Measurements from ENCODE around the gene C6orf52.

GRCh38 chr6:10720265-10720959 lies 26.0 kb upstream of the C6orf52 start:
- TF ChIP-seq HCFC1 (IDR thresholded peaks at IDR 0.05; ENCODE audit: low read depth, low read length) = no peak
- no peak for TF ChIP-seq FOXK2 (conservative IDR thresholded peaks at IDR 0.05 in 1 of 2, IDR thresholded peaks at IDR 0.05 in 1 of 2; ENCODE audit: low read depth in 2 of 2)
- no peak for TF ChIP-seq CTCF (IDR thresholded peaks at IDR 0.05 in 2 of 3, conservative IDR thresholded peaks at IDR 0.05 in 1 of 3; ENCODE audit: insufficient read depth in 2 of 3, low read depth in 1 of 3, low read length in 3 of 3)
- no peak for TF ChIP-seq YY1 (IDR thresholded peaks at IDR 0.05; ENCODE audit: borderline replicate concordance in 1 of 3, control insufficient read depth in 1 of 3, extremely low read depth in 1 of 3, insufficient read depth in 3 of 3, insufficient read length in 1 of 3, insufficient replicate concordance in 2 of 3, low read depth in 1 of 3, low read length in 2 of 3)
- no peak for TF ChIP-seq NR2C2 (CRISPR knock-in tag; IDR thresholded peaks at IDR 0.05)
- no peak for TF ChIP-seq NR2C2 (tag; IDR thresholded peaks at IDR 0.05)
- TF ChIP-seq SRSF9 (IDR thresholded peaks at IDR 0.05; ENCODE audit: borderline replicate concordance, low read depth, low read length) = no peak
- TF ChIP-seq ZC3H11A (IDR thresholded peaks at IDR 0.05; ENCODE audit: low read depth, low read length) = no peak
- no peak for TF ChIP-seq TAF9B (IDR thresholded peaks at IDR 0.05; ENCODE audit: partially characterized antibody)
- TF ChIP-seq SNIP1 (IDR thresholded peaks at IDR 0.05; ENCODE audit: low read depth) = no peak
- no peak for TF ChIP-seq POLR2A (conservative IDR thresholded peaks at IDR 0.05)
- no peak for TF ChIP-seq ZFX (CRISPR knock-in tag; IDR thresholded peaks at IDR 0.05)
- no peak for TF ChIP-seq ZNF76 (CRISPR knock-in tag; IDR thresholded peaks at IDR 0.05; ENCODE audit: borderline replicate concordance)
